GM19468 (cell line): ENCODE results near the gene SLC26A3.

Source experiments
- ATAC-seq: cut with Tn5 transposase; IDR thresholded peaks from one replicate; pipeline ENCODE4 v1.9.1; 2021; ENCODE audit warnings: mild to moderate bottlenecking, moderate library complexity, moderate number of reproducible peaks; ENCODE audit not compliant: unreplicated experiment; ENCODE audit errors: extremely low read depth

The SLC26A3 gene

GRCh38 chr7:107818622-107819021 is 15.6 kb upstream of the SLC26A3 start:
- no peak for ATAC-seq

GRCh38 chr7:107816011-107816566 is 13.1 kb upstream of the SLC26A3 start:
- ATAC-seq = no peak

DNA sequence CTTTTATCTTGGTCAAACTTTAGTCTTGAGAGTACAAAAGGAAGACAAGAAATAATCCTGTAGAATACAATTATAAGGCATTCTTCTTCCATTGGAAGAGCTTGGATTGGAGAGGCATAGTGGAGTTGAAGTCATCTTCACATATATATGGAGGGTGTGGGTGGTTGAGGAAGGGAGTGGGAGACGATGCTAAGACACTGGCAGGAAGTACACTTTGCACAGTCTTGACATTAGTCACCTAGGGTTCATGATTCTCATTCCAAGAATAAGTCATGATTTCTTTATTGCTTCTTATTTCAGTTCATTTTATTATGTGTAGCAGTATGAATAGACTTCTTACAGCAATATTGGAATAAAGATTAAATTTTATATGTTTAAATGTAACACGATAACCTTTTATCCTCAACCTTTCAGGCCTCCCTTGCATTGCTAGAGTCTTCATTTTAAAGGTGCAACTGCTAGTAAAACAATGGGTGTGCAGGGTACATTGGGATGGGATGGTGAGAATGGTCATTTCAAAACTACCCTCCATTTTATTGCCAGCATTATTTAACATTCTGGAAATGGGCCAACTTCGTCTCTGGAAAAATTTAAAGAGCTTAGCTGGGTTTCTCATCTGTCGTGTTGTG is 12.3 kb upstream of the SLC26A3 start:
- ATAC-seq = no peak

DNA sequence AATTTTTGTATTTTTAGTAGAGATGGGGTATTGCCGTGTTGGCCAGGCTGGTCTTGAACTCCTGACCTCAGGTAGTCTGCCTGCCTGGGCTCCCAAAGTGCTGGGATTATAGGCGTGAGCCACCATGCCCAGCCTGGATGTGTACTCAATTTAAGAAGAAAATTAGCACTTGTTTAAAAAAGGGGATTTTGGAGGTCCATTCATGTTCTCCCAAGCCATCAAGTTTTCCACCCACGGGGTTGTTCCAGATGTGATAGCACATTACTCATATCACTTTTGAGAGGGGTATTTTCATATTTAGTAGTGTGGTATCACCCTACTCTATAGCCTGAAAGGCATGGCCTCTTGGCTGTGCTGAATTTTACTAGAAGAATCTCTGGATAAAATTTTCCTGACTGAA is 10.5 kb upstream of the SLC26A3 start:
- ATAC-seq = no peak

- no peak for ATAC-seq
These were observed 8.9 kb upstream of the SLC26A3 start for GRCh38 chr7:107811934-107812333.

- no peak for ATAC-seq
These were observed 7.6 kb upstream of the SLC26A3 start for GRCh38 chr7:107810626-107811025.

GRCh38 chr7:107809179-107809578 is 6.2 kb upstream of the SLC26A3 start:
- no peak for ATAC-seq

- ATAC-seq = no peak
These were observed 3.3 kb downstream of the SLC26A3 start for GRCh38 chr7:107799647-107800264.

DNA sequence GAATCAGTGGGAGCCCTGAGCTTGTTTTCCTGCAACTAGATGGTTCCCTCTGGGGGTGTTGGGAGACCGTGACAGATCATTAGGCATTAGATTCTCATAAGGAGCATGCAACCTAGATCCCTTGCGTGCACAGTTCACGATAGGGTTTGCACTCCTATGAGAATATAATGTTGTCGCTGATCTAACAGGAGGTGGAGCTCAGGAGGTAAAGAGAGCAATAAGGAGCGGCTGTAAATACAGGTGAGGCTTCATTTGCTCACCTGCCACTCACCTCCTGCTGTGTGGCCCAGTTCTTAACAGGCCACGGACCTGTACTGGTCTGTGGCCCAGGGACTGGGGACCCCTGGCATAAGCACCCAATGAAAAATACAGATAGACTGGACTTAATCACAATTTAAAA is 10.7 kb downstream of the SLC26A3 start:
- ATAC-seq = no peak

GRCh38 chr7:107789647-107790046 is 13.4 kb downstream of the SLC26A3 start:
- ATAC-seq = no peak

DNA sequence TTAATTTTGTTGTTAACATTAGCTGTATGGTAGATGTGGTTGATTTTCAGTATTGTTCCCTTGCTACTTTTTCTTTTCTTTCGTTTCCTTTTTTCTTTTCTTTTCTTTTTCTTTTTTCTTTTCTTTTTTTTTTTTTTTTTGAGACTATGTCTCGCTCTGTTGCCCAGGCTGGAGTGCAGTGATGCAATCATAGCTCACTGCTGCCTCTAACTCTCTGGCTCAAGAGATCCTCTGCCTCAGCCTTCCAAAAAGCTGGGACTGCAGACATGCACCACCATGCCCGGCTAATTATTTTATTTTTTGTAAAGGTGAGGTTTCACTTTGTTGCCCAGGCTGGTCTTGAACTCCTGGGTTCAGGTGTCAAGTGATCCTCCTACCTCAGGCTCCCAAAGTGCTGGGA is 14.4 kb downstream of the SLC26A3 start:
- ATAC-seq = no peak

DNA sequence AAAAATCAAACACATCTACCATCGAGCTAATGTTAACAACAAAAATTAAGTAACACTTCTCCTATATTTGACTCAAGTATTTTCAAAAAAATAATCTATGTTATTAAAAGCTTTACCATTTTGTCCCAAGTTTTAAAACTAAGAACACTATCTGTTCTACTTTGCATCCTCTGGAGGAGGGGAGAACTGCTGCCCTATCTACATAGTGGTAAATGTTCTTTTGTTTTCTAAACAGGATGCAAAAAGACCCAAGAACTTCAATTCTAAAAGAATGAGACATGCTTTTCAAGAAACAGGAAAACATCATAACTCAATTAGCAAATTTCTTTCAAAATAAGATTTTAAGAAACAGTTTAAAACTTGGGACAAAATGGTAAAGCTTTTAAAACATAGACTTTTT is 14.8 kb downstream of the SLC26A3 start:
- no peak for ATAC-seq

GRCh38 chr7:107785926-107786325 is 17.1 kb downstream of the SLC26A3 start:
- no peak for ATAC-seq

DNA sequence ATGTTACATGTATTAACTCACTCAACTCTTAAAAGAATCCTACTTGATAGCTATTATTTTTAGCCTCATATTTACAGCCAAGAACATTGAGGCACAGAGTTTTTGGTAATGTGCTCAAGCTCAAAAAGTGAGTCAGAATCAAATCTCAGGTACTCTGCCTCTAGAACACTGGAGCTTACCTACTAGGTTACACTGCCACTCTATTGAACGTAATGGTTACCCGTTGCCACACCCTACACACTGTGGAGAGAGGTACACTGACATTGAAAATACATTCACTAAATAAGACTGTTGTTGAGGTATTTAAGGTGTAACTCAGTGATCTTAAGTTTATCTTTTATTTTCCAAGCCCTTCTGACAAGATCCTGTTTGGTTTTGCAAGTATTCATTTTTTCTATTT is 17.9 kb downstream of the SLC26A3 start:
- no peak for ATAC-seq

DNA sequence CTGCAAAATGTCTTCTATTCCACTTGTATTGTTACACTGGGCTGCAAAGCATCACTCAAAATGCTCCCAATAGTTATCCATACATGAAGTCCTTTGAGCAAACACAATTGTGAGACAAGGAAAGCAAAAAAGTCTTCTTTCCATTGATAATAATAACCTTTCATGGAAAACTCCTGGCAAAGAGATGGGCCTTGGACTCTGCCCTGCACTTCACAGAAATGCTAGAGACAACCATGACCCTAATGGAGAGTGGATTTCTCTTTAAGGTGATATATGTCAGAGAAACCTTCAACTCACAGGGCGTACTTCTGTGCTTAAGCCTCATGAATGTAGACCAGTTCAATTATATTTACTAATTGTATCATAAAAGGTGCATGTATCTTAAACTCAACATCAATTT is 19.4 kb downstream of the SLC26A3 start:
- no peak for ATAC-seq

- ATAC-seq = no peak
These were observed 20.6 kb downstream of the SLC26A3 start for GRCh38 chr7:107782374-107782773.

GRCh38 chr7:107779647-107780099 is 23.4 kb downstream of the SLC26A3 start:
- ATAC-seq = no peak

GRCh38 chr7:107778283-107778682 is 24.7 kb downstream of the SLC26A3 start:
- ATAC-seq = no peak

DNA sequence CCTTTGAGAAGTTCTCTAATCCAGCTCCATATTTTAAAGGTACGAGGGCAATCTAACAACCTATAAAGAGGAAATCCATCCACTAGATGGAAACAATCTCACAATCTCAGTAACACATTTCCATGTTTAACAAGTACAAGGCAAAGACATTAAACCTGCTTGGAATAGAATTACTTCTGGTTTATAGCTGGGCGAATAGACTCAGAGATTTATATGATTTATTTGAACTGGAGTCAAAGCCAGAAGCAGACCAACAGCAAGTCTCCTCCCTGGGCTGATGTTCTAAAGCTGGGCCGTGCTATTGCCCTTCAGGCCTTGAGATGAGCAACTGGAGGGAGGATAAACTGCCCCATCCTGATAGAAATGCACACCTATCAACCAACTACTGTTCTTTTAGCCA is 25.3 kb downstream of the SLC26A3 start:
- ATAC-seq = no peak

GRCh38 chr7:107773027-107773426 is 30.0 kb downstream of the SLC26A3 start:
- ATAC-seq = no peak

DNA sequence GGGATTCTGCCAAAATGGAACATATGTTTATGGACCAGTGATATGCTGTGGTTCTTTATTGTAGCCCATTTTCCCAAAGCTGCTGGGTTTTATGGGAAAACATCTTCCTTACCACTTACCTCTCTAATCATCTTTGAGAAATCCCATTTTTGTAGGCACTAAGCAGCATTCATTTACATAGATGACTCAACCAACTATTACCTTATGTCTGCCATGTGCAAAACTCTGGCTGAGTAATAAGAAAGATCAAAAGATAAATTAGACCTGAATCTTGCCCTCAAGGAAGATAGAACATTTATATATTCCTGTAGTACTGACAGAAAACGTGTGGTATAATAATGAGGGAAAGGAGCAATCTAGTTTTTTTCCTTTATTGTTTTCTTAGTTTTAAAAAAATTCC is 34.8 kb downstream of the SLC26A3 start:
- ATAC-seq = no peak

- ATAC-seq = no peak
These were observed 35.6 kb downstream of the SLC26A3 start for GRCh38 chr7:107767391-107767790.
